Measurements from ENCODE around the gene PRKAR1B.

- TF ChIP-seq, protein P1, sequence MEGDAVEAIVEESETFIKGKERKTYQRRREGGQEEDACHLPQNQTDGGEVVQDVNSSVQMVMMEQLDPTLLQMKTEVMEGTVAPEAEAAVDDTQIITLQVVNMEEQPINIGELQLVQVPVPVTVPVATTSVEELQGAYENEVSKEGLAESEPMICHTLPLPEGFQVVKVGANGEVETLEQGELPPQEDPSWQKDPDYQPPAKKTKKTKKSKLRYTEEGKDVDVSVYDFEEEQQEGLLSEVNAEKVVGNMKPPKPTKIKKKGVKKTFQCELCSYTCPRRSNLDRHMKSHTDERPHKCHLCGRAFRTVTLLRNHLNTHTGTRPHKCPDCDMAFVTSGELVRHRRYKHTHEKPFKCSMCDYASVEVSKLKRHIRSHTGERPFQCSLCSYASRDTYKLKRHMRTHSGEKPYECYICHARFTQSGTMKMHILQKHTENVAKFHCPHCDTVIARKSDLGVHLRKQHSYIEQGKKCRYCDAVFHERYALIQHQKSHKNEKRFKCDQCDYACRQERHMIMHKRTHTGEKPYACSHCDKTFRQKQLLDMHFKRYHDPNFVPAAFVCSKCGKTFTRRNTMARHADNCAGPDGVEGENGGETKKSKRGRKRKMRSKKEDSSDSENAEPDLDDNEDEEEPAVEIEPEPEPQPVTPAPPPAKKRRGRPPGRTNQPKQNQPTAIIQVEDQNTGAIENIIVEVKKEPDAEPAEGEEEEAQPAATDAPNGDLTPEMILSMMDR (IDR thresholded peaks at IDR 0.05) = no peak
- TF ChIP-seq POLR2A (IDR thresholded peaks at IDR 0.05) = no peak
These were observed 18.5 kb upstream of the PRKAR1B start for GRCh38 chr7:745431-746154.

Measured in thyroid gland (tissue), 4 donors.